NCI-H1105 treated with DMSO at 0.1 percent for 48 hours (cell line): Measurements from ENCODE around the gene TMBIM1.
"Not testable (repeated sequence)": the region's sequence is repeated elsewhere in the genome, so short reads cannot be mapped to it uniquely, and the experiment has no call there.

Source experiments
- DNase-seq: peaks from one replicate; lab custom pipeline; 2025; lab: John Stamatoyannopoulos, UW

Gene TMBIM1

GRCh38 chr2:218290316-218291261, 1.7 kb downstream of the TMBIM1 start:
- DNase-seq, result no peak

GRCh38 chr2:218289639-218290315, 2.5 kb downstream of the TMBIM1 start:
- DNase-seq, result no peak

- no peak for DNase-seq
Measured at GRCh38 chr2:218286570-218287459, 5.5 kb downstream of the TMBIM1 start.

- DNase-seq, result no peak
Measured at GRCh38 chr2:218285604-218286003, 6.7 kb downstream of the TMBIM1 start.

GRCh38 chr2:218284106-218284811, 8.0 kb downstream of the TMBIM1 start:
- DNase-seq, result no peak

GRCh38 chr2:218282173-218282991, 9.9 kb downstream of the TMBIM1 start:
- DNase-seq, result no peak

- no peak for DNase-seq
Measured at GRCh38 chr2:218281449-218281848, 10.9 kb downstream of the TMBIM1 start.

- no peak for DNase-seq
Measured at GRCh38 chr2:218280260-218280870, 11.9 kb downstream of the TMBIM1 start.

GRCh38 chr2:218278531-218279360, 13.6 kb downstream of the TMBIM1 start:
- no peak for DNase-seq

- no peak for DNase-seq
Measured at GRCh38 chr2:218277921-218278320, 14.4 kb downstream of the TMBIM1 start.

GRCh38 chr2:218276986-218277755, 15.1 kb downstream of the TMBIM1 start:
- no peak for DNase-seq

GRCh38 chr2:218275371-218276072, 16.8 kb downstream of the TMBIM1 start:
- DNase-seq, result no peak

- DNase-seq, result no peak
Measured at GRCh38 chr2:218274586-218274985, 17.7 kb downstream of the TMBIM1 start.

- DNase-seq, result no peak
Measured at GRCh38 chr2:218273908-218274249, 18.4 kb downstream of the TMBIM1 start.

GRCh38 chr2:218273214-218273907, 18.9 kb downstream of the TMBIM1 start:
- not testable (repeated sequence) for DNase-seq

- peak; percentile 56 for DNase-seq
Measured at GRCh38 chr2:218272531-218273212, 19.6 kb downstream of the TMBIM1 start.
